SK-N-SH treated with all-trans-retinoic acid at 6 μM for 48 hours (cell line): ENCODE results near the gene XPO5.

Source experiments
- ARNTL ChIP-seq: fragments of 450-650 bp; formaldehyde crosslinking; IDR thresholded peaks from 2 replicates; pipeline ENCODE4 v1.5.0; 2020; ENCODE audit warnings: low read depth, mild to moderate bottlenecking, moderate library complexity, borderline replicate concordance
- BACH2 ChIP-seq: fragments of 250-450 bp; sonication (Bioruptor Pico); IDR thresholded peaks from 2 replicates; pipeline ENCODE4 v1.9.0; 2021; ENCODE audit warnings: mild to moderate bottlenecking, borderline replicate concordance
- RARB ChIP-seq: fragments of 250-450 bp; sonication (Bioruptor Pico); IDR thresholded peaks from 2 replicates; pipeline ENCODE4 v1.8.0; 2021; ENCODE audit warnings: mild to moderate bottlenecking, moderate library complexity
- ZNF8 ChIP-seq: fragments of 450-650 bp; formaldehyde crosslinking; IDR thresholded peaks from 2 replicates; pipeline ENCODE4 v1.5.0; 2020; ENCODE audit warnings: mild to moderate bottlenecking, moderate library complexity

DNA sequence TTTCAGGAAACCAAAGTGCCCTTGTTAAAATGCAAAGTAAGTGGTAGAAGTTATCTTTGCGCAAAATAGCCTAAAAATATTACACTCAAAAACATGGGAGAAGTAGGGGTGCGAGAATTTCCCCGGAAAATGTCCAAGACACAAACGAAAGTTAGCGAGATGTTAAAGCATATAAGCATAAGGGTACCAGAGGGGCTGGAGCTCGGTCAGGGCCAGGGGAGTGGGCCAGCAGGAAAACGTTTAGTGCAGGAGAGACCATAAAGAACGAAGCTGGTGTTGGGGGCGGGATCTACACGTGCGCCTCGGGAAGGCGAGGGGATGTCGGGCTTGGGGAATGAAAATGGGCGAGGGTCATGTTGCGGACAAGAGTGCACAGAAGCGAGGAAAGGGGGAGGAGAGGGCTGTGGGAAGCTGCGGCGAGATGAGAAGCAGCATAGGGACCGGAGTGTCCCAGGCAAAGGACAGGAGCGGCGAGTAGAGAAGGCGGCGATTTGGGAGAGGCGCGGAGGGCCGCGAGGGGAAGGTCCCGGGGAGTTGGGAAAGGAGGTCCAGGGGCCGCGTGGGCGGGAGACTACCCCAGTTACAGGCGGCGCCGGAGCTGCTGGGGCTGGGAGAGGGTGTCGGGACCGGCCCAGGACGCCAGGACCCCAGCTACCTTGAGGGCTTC lies 600 bp downstream of the XPO5 start:
- TF ChIP-seq ZNF8 (CRISPR knock-in tag): no peak
- no peak for TF ChIP-seq ARNTL (CRISPR knock-in tag)
- TF ChIP-seq RARB (CRISPR knock-in tag): no peak
- no peak for TF ChIP-seq BACH2 (CRISPR knock-in tag)
